GM12878 (cell line): ENCODE measurements around the gene SHC2.

Experiments
- CHD4 ChIP-seq: fragments of 200-600 bp; sonication (generic); IDR thresholded peaks from 2 replicates; pipeline ENCODE4 v1.6.1; 2016; ENCODE audit warnings: mild to moderate bottlenecking
- EZH2 ChIP-seq: IDR thresholded peaks from 2 replicates; pipeline ENCODE4 v1.6.1; 2012; ENCODE audit warnings: low read depth, mild to moderate bottlenecking, control low read depth, inconsistent platforms, low read length, borderline replicate concordance; ENCODE audit not compliant: control insufficient read depth
- POLR2A ChIP-seq: IDR thresholded peaks from 2 replicates; pipeline ENCODE4 v1.6.1; 2011; ENCODE audit warnings: low read depth, mild to moderate bottlenecking, low read length
- POLR2AphosphoS2 ChIP-seq: IDR thresholded peaks from 2 replicates; pipeline ENCODE4 v1.6.1; 2011; ENCODE audit warnings: low read depth, mild to moderate bottlenecking, low read length, improper control_type of control experiment, moderate library complexity
- TAF1 ChIP-seq: IDR thresholded peaks from 2 replicates; pipeline ENCODE4 v1.6.1; 2011; ENCODE audit warnings: mild to moderate bottlenecking, low read depth, low read length, borderline replicate concordance
- YY1 ChIP-seq: IDR thresholded peaks from 2 replicates; pipeline ENCODE4 v1.6.1; 2011; ENCODE audit warnings: low read depth, mild to moderate bottlenecking, low read length
- TF ChIP-seq, protein P1 (sequence below), 3 experiments: IDR thresholded peaks in 2 of 3; conservative IDR thresholded peaks in 1 of 3; 2 replicates each; pipeline ENCODE4 v1.5.1; 2011; ENCODE audit warnings: low read depth in 3 of 3, low read length in 3 of 3, mild to moderate bottlenecking in 3 of 3, control low read depth in 2 of 3, moderate library complexity in 2 of 3, inconsistent platforms in 1 of 3, mixed read lengths in 1 of 3; ENCODE audit not compliant: control insufficient read depth in 2 of 3, insufficient read depth in 1 of 3; ENCODE audit errors: extremely low read depth in 1 of 3
- TF ChIP-seq, protein P2 (sequence below): fragments of 450-650 bp; IDR thresholded peaks from 2 replicates; pipeline ENCODE4 v1.6.1; 2016; ENCODE audit warnings: mild to moderate bottlenecking, moderate library complexity, borderline replicate concordance
- TF ChIP-seq, protein P3 (sequence below): fragments of 450-650 bp; IDR thresholded peaks from 2 replicates; pipeline ENCODE4 v1.6.1; 2017; ENCODE audit warnings: mild to moderate bottlenecking

DNA sequence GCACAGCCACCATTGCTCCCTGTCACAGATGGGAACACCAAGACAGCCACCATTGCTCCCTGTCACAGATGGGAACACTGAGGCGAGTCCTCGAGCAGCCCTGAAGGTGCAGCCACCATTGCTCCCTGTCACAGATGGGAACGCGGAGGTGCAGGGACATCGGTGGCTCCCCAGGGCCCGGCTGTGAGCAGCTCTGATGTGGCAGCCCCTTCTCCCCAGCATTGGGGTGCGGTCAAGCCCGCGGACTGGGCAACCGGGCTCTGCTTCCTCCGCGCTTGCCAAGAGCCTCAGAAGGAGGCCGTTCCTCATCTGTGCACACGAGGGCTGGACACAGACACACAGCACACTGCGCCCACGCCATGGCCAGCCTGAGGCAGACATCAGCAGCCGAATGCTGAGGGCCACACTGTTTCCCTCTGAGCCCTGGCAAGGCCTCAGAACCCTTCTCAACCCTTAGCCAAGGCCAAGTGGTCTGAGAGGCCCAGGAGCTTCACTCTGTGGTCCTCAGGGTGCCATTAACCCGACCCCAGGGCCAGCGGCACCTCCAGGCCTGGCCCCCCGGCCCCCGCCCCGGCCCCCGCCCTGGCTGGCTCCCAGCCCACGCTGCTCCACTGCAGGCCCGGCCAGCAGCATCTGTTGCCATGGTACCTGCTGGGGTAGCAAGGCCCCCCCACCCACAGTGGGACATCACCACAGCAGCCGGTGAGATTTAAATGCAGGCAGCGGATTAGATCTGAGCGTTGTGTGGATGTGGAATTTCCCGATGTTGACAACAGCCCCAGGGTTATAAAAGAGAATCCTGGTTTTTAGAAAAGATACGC, 70.2 kb downstream of the SHC2 start:
- no peak for TF ChIP-seq POLR2A
- TF ChIP-seq, protein P1, sequence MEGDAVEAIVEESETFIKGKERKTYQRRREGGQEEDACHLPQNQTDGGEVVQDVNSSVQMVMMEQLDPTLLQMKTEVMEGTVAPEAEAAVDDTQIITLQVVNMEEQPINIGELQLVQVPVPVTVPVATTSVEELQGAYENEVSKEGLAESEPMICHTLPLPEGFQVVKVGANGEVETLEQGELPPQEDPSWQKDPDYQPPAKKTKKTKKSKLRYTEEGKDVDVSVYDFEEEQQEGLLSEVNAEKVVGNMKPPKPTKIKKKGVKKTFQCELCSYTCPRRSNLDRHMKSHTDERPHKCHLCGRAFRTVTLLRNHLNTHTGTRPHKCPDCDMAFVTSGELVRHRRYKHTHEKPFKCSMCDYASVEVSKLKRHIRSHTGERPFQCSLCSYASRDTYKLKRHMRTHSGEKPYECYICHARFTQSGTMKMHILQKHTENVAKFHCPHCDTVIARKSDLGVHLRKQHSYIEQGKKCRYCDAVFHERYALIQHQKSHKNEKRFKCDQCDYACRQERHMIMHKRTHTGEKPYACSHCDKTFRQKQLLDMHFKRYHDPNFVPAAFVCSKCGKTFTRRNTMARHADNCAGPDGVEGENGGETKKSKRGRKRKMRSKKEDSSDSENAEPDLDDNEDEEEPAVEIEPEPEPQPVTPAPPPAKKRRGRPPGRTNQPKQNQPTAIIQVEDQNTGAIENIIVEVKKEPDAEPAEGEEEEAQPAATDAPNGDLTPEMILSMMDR (IDR thresholded peaks at IDR 0.05 in 2 of 3, conservative IDR thresholded peaks at IDR 0.05 in 1 of 3; ENCODE audit: control insufficient read depth in 2 of 3, extremely low read depth in 1 of 3, insufficient read depth in 1 of 3, low read depth in 3 of 3, low read length in 3 of 3): no peak
- TF ChIP-seq POLR2AphosphoS2: no peak
- no peak for TF ChIP-seq TAF1
- no peak for TF ChIP-seq YY1
- TF ChIP-seq, protein P2, sequence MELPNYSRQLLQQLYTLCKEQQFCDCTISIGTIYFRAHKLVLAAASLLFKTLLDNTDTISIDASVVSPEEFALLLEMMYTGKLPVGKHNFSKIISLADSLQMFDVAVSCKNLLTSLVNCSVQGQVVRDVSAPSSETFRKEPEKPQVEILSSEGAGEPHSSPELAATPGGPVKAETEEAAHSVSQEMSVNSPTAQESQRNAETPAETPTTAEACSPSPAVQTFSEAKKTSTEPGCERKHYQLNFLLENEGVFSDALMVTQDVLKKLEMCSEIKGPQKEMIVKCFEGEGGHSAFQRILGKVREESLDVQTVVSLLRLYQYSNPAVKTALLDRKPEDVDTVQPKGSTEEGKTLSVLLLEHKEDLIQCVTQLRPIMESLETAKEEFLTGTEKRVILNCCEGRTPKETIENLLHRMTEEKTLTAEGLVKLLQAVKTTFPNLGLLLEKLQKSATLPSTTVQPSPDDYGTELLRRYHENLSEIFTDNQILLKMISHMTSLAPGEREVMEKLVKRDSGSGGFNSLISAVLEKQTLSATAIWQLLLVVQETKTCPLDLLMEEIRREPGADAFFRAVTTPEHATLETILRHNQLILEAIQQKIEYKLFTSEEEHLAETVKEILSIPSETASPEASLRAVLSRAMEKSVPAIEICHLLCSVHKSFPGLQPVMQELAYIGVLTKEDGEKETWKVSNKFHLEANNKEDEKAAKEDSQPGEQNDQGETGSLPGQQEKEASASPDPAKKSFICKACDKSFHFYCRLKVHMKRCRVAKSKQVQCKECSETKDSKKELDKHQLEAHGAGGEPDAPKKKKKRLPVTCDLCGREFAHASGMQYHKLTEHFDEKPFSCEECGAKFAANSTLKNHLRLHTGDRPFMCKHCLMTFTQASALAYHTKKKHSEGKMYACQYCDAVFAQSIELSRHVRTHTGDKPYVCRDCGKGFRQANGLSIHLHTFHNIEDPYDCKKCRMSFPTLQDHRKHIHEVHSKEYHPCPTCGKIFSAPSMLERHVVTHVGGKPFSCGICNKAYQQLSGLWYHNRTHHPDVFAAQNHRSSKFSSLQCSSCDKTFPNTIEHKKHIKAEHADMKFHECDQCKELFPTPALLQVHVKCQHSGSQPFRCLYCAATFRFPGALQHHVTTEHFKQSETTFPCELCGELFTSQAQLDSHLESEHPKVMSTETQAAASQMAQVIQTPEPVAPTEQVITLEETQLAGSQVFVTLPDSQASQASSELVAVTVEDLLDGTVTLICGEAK: no peak
- no peak for TF ChIP-seq CHD4
- TF ChIP-seq EZH2: no peak
- TF ChIP-seq, protein P3, sequence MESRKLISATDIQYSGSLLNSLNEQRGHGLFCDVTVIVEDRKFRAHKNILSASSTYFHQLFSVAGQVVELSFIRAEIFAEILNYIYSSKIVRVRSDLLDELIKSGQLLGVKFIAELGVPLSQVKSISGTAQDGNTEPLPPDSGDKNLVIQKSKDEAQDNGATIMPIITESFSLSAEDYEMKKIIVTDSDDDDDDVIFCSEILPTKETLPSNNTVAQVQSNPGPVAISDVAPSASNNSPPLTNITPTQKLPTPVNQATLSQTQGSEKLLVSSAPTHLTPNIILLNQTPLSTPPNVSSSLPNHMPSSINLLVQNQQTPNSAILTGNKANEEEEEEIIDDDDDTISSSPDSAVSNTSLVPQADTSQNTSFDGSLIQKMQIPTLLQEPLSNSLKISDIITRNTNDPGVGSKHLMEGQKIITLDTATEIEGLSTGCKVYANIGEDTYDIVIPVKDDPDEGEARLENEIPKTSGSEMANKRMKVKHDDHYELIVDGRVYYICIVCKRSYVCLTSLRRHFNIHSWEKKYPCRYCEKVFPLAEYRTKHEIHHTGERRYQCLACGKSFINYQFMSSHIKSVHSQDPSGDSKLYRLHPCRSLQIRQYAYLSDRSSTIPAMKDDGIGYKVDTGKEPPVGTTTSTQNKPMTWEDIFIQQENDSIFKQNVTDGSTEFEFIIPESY: no peak
